Heart left ventricle (tissue), 16 donors: ENCODE measurements around the gene ITGB4. TPM values are rescaled to one million over a fixed set of nuclear protein-coding genes. Genes with fewer than 3 reads are reported as not detected.
"Not testable (repeated sequence)": the region's sequence is repeated elsewhere in the genome, so short reads cannot be mapped to it uniquely, and the experiment has no call there.

Source experiments
- ATAC-seq, 4 donors: fragments of 200-7000 bp; cut with Tn5 transposase; one replicate each; pipeline ENCODE4 v1.9.1; 2020 to 2022; ENCODE audit warnings: moderate library complexity in 4 of 4, mild to moderate bottlenecking in 3 of 4, moderate number of reproducible peaks in 1 of 4
- DNase-seq, 5 donors: peaks; one replicate each; pipeline ENCODE4 v3.0.0-alpha.2; 2020
- H3K27ac ChIP-seq, 12 donors: fragments of 200-600 bp; sonication (generic) in 4 of 12; one replicate each; pipeline versions ENCODE4 v1.5.0 to v1.8.0; 2016 to 2022; ENCODE audit warnings: mild to moderate bottlenecking in 2 of 12
- H3K27me3 ChIP-seq, 9 donors: fragments of 200-600 bp; sonication (generic) in 2 of 9; one replicate each; pipeline versions ENCODE4 v1.5.1 to v1.8.0; 2016 to 2022; ENCODE audit warnings: mild to moderate bottlenecking in 3 of 9
- H3K36me3 ChIP-seq, 9 donors: fragments of 200-600 bp; sonication (generic) in 2 of 9; one replicate each; pipeline versions ENCODE4 v1.5.0 to v1.8.0; 2018 to 2022; ENCODE audit warnings: mild to moderate bottlenecking in 2 of 9
- H3K4me1 ChIP-seq, 12 donors: fragments of 200-600 bp; sonication (generic) in 4 of 12; one replicate each; pipeline versions ENCODE4 v1.5.0 to v1.8.0; 2016 to 2022; ENCODE audit warnings: mild to moderate bottlenecking in 3 of 12
- H3K4me3 ChIP-seq, 12 donors: fragments of 200-600 bp; sonication (generic) in 4 of 12; one replicate each; pipeline versions ENCODE4 v1.5.0 to v1.8.0; 2017 to 2022; ENCODE audit warnings: mild to moderate bottlenecking in 9 of 12, moderate library complexity in 4 of 12
- H3K9me3 ChIP-seq, 12 donors: fragments of 200-600 bp; sonication (generic) in 4 of 12; one replicate each; pipeline versions ENCODE4 v1.5.0 to v1.8.0; 2016 to 2022; ENCODE audit warnings: mild to moderate bottlenecking in 1 of 12
- CTCF ChIP-seq, 12 donors: fragments of 200-600 bp; sonication (generic) in 4 of 12; IDR thresholded peaks; one replicate each; pipeline versions ENCODE4 v1.5.0 to v1.8.0; 2018 to 2022; ENCODE audit warnings: antibody characterized with exemption in 12 of 12, mild to moderate bottlenecking in 5 of 12
- POLR2A ChIP-seq, 2 donors: fragments of 450-650 bp; IDR thresholded peaks; one replicate each; pipeline ENCODE4 v1.6.1; 2017; ENCODE audit warnings: antibody characterized with exemption in 2 of 2, mild to moderate bottlenecking in 2 of 2, moderate library complexity in 2 of 2
- WGBS, 4 donors: extraction: QIAGEN DNeasy Blood & Tissue Kit in 2 of 4; methylation state at CpG; one replicate each; pipeline versions ENCODE4 v1.1.5 to v1.1.7; 2013 to 2018; 5-methylcytosine and 5-hydroxymethylcytosine counted together
- intact Hi-C, 10 donors: fragments of 100-400 bp; cut with DNase I; formaldehyde crosslinking; loops; one replicate each; pipeline versions ENCODE4 v1.11.1 to v1.14.2; 2022
- polyA plus RNA-seq, 2 donors: library from polyadenylated mRNA; stranded (reverse); fragments of 200-250 nt; gene quantifications; one replicate each; pipeline ENCODE4 v1.2.3, GENCODE V29; 2013
- total RNA-seq, 9 donors: library from RNA; depleted of rRNA in 2 of 9; stranded (reverse); fragments of >200 nt in 2 of 9; fragmentation: NEBNext Ultra II Directional in 3 of 9; extraction: Animal tissue kit (Norgen Biotek cat#: 25700) in 3 of 9; gene quantifications; one replicate each; pipeline versions ENCODE4 v1.1.0 to v1.2.4, GENCODE V29; 2016 to 2023
- donor health status: ischemic (EF 13 %, LVEDD 7.1; RV severe dilation, severe dysfunction).
- donor health status: healthy with polysubstance abuse.
- donor health status: DM: no; HTN: yes; CAD: no.
- donor health status: DM: no; HTN: no; CAD: no.
- donor health status: ischemic (EF 25% LVEDD 6.9; RV normal size, moderate dysfunction).
- donor health status: ischemic (EF 25% LVEDD 5.7; RV mildly dilated, moderate dysfunction).
- donor health status: healthy.
- donor health status: DM: yes; HTN: yes; CAD: no.
- donor health status: ischemic (EF 35%, LVEDD 5.7; RV mildly dilated, moderate dysfunction).
- donor health status: nonischemic (EF 11% LVEDD 7.7; RV severe dilation, severe dysfunction).
- donor health status: DM: yes; HTN: yes; CAD: no.
- donor health status: PGD.
- donor health status: ischemic (EF 29% LVEDD 5.4; RV normal size, mild dysfunction).
- donor health status: nonischemic (EF 23%, LVEDD 6.1; RV moderate dilation, normal function).

Gene ITGB4
- total and polyA plus RNA-seq, 11 donors = 4.0 to 26.8 (median 10.0) TPM

GRCh38 chr17:75777296-75777922 is 56.1 kb downstream of the ITGB4 start:
- intact Hi-C loops = loop anchor here in 7 of 10 donors (5.0 to 10.0 kb wide), 5 partner anchors 70 to 120 kb away; partner anchors contain the start of genes TRIM65 (in 3 of the 7) and TRIM47 (in 2 of the 7)
- no peaks in the 10 kb centered on the region for H3K9me3 ChIP-seq
- peak overlapping the region; percentile 67 to 97 (median 88) for H3K4me3 ChIP-seq
- peaks cover 14 to 42% (median 29%) of the 10 kb centered on the region in 12 donors for H3K4me1 ChIP-seq
- H3K27me3 ChIP-seq = no peaks in the 10 kb centered on the region
- no peak for DNase-seq
- no peak for TF ChIP-seq CTCF (IDR thresholded peaks at IDR 0.05)
- TF ChIP-seq POLR2A (IDR thresholded peaks at IDR 0.05) = no peak
- peak overlapping the region in 10 of 12 donors; percentile 6 to 100 (median 98) for H3K27ac ChIP-seq
- WGBS, 4 donors = 0 to 8% (median 1%) methylated on average over 2 of the region's 2 CpGs
- ATAC-seq = no peak
- peaks cover 9 to 54% (median 49%) of the 10 kb centered on the region in 9 donors for H3K36me3 ChIP-seq

- intact Hi-C loops = loop anchor here in 7 of 10 donors (2.0 to 10.0 kb wide), 7 partner anchors 69 to 119 kb away; partner anchors contain the start of genes TRIM65 (in 3 of the 7) and TRIM47 (in 2 of the 7)
- H3K36me3 ChIP-seq = peaks cover 9 to 54% (median 49%) of the 10 kb centered on the region in 9 donors
- 0 to 1% (median 1%) methylated on average over 18 to 19 of the region's 19 CpGs for WGBS, 4 donors
- not testable (repeated sequence) for ATAC-seq, H3K9me3 ChIP-seq, H3K27me3 ChIP-seq
- H3K4me1 ChIP-seq = peaks cover 14 to 50% (median 34%) of the 10 kb centered on the region in 12 donors
- H3K4me3 ChIP-seq = peak overlapping the region; percentile 67 to 97 (median 88)
- DNase-seq = peak in 1 of 5 donors; percentile 31
- peak overlapping the region; percentile 81 to 100 (median 98) for H3K27ac ChIP-seq
These were observed 57.0 kb downstream of the ITGB4 start for GRCh38 chr17:75778066-75778860.

- no peak for TF ChIP-seq POLR2A (IDR thresholded peaks at IDR 0.05)
- peak; percentile 17 to 58 (median 44) for TF ChIP-seq CTCF (IDR thresholded peaks at IDR 0.05)
- peak in 2 of 4 donors; percentile 1 for ATAC-seq
- Histone ChIP-seq H3K4me1 (peaks cover 14 to 56% (median 40%) of the 10 kb centered on the region in 12 donors), H3K36me3 (peaks cover 9 to 52% (median 49%) of the 10 kb centered on the region in 9 donors), H3K27ac (peak overlapping the region; percentile 81 to 100 (median 98)), H3K27me3 (no peaks in the 10 kb centered on the region), H3K9me3 (no peaks in the 10 kb centered on the region), H3K4me3 (peak overlapping the region; percentile 67 to 97 (median 88))
- intact Hi-C loops = loop anchor here in 7 of 10 donors (2.0 to 10.0 kb wide), 7 partner anchors 68 to 118 kb away; partner anchors contain the start of genes TRIM65 (in 3 of the 7) and TRIM47 (in 2 of the 7)
- 0 to 1% (median 1%) methylated on average over 11 to 38 of the region's 38 CpGs for WGBS, 4 donors
- DNase-seq = no peak
These were observed 57.6 kb downstream of the ITGB4 start for GRCh38 chr17:75778861-75779249.

- H3K4me3 ChIP-seq = peak overlapping the region; percentile 67 to 97 (median 88)
- H3K27me3 ChIP-seq = no peaks in the 10 kb centered on the region
- intact Hi-C loops = loop anchor here in 7 of 10 donors (2.0 to 10.0 kb wide), 7 partner anchors 68 to 118 kb away; partner anchors contain the start of genes TRIM65 (in 3 of the 7) and TRIM47 (in 2 of the 7)
- H3K27ac ChIP-seq = peak overlapping the region; percentile 81 to 100 (median 98)
- WGBS, 4 donors = 0% methylated on average over 41 to 84 of the region's 84 CpGs
- peak; percentile 79 to 85 (median 82) for ATAC-seq
- peaks cover 14 to 59% (median 43%) of the 10 kb centered on the region in 12 donors for H3K4me1 ChIP-seq
- peaks cover 9 to 48% (median 45%) of the 10 kb centered on the region in 9 donors for H3K36me3 ChIP-seq
- peak; percentile 97 to 99 (median 98) for DNase-seq
- peak in 3 of 12 donors; percentile 11 to 26 (median 16) for TF ChIP-seq CTCF (IDR thresholded peaks at IDR 0.05)
- TF ChIP-seq POLR2A (IDR thresholded peaks at IDR 0.05) = peak; percentile 100
- no peaks in the 10 kb centered on the region for H3K9me3 ChIP-seq
These were observed 58.2 kb downstream of the ITGB4 start for GRCh38 chr17:75779250-75779986.
